GM10266 (cell line): ENCODE data around the gene NYNRIN.
A peak's percentile ranks its signal among the peaks of the same experiment; 100 is the strongest.

ENCODE experiments used
- DNase-seq: peaks from one replicate; pipeline ENCODE4 v3.0.0; 2012; ENCODE audit errors: extremely low spot score
- TF ChIP-seq, protein P1 (sequence below): IDR thresholded peaks from 2 replicates; pipeline ENCODE4 v1.5.1; 2012; ENCODE audit warnings: mild to moderate bottlenecking, low read depth; ENCODE audit not compliant: control insufficient read depth, insufficient read depth; ENCODE audit errors: missing control alignments

Gene NYNRIN

DNA sequence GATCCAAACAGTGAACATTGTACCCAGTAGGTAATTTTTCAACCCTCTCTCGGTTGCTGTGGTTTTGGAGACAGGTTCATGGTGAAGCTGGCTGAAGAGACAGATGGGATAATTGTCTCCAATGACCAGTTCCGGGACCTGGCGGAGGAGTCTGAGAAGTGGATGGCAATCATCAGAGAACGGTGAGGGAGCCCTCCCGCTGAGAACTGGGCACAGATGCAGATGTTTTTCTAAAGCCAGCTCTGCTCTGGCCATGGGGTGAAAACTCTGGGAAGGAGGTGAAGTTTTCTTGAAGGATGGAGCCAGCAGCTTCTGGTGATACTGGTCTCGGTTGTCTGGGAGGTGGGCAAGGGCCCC lies 37.2 kb downstream of the NYNRIN start:
- DNase-seq, result no peak
- TF ChIP-seq, protein P1, sequence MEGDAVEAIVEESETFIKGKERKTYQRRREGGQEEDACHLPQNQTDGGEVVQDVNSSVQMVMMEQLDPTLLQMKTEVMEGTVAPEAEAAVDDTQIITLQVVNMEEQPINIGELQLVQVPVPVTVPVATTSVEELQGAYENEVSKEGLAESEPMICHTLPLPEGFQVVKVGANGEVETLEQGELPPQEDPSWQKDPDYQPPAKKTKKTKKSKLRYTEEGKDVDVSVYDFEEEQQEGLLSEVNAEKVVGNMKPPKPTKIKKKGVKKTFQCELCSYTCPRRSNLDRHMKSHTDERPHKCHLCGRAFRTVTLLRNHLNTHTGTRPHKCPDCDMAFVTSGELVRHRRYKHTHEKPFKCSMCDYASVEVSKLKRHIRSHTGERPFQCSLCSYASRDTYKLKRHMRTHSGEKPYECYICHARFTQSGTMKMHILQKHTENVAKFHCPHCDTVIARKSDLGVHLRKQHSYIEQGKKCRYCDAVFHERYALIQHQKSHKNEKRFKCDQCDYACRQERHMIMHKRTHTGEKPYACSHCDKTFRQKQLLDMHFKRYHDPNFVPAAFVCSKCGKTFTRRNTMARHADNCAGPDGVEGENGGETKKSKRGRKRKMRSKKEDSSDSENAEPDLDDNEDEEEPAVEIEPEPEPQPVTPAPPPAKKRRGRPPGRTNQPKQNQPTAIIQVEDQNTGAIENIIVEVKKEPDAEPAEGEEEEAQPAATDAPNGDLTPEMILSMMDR, result no peak

DNA sequence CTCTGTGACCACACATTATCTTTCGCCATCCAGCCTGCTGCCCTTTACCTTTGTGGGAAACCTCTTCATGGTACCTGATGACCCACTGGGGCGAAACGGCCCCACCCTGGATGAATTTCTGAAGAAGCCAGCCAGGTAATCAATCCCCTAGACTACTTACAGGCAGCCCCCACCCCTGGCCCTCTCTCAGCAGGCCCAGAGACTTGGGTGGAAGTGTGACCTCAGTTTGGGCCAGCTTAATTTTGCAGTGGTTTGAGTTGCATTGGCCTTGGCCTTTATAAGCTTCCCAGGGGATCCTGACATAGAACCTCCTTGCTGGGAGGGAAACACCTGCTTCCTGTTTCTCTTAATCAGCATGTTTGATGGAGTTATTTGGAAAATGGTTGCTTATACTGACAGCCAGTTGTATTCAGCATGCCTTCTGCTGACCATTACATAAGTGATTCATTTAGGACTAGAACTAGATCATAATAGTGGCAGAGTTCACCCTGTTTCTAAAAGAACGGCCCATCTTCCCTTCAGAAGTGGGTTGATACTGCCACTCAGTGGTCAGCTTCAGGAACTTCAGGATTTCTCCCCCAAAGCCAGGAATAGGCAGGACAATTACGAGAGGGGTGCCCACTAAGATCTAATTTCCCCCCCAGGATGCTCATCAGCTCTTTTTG lies 37.7 kb downstream of the NYNRIN start:
- TF ChIP-seq, protein P1, result peak; percentile 68
- DNase-seq, result peak; percentile 69

DNA sequence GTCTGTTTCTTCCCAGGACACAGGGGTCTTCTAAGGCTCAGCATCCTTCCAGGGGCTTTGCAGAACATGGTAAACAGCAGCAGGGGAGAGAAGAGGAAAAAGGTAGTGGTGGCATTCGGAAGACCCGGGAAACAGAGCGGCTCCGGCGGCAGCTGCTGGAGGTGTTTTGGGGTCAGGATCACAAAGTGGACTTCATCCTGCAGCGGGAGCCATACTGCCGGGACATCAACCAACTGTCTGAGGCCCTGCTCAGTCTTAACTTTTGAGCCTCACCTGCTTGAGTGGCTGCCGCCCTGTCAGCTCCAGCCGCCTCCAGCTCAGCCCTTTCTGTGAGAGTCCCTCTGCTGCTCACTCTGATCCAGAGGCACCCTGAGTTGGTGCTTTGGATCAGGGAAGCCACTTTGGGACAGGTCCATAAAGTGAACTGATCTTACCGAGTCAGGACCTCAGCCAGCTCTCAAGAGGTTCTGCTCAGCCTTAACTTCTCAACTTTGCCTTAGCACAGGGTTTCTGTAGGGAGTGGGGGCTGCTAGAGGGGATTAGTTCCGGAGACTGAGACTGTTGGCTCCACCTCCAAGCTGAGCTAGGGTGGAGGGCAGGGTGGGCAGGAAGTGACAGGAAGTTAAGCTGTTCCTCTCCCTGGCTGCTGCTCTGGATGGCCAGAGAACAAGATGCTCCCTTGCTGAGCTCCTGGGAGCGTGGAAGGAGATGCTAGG lies 38.4 kb downstream of the NYNRIN start:
- DNase-seq, result no peak
- TF ChIP-seq, protein P1, result no peak

DNA sequence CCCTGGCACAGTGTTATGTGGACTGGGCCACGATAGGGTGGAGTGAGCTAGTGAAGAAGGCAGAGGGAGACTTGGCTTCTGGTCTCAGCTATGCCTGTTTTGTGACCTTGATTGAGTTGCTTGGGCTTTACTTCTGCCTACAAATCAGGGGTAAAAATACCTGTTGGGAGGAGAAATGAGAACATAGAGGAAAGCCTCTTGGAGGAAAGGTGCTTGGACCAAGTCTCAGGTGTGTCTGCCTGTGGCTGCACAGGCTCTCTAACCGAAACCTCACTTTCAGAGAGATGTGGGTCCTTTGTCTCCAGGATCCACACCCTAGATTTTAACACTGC lies 38.9 kb downstream of the NYNRIN start:
- TF ChIP-seq, protein P1, result no peak
- no peak for DNase-seq

DNA sequence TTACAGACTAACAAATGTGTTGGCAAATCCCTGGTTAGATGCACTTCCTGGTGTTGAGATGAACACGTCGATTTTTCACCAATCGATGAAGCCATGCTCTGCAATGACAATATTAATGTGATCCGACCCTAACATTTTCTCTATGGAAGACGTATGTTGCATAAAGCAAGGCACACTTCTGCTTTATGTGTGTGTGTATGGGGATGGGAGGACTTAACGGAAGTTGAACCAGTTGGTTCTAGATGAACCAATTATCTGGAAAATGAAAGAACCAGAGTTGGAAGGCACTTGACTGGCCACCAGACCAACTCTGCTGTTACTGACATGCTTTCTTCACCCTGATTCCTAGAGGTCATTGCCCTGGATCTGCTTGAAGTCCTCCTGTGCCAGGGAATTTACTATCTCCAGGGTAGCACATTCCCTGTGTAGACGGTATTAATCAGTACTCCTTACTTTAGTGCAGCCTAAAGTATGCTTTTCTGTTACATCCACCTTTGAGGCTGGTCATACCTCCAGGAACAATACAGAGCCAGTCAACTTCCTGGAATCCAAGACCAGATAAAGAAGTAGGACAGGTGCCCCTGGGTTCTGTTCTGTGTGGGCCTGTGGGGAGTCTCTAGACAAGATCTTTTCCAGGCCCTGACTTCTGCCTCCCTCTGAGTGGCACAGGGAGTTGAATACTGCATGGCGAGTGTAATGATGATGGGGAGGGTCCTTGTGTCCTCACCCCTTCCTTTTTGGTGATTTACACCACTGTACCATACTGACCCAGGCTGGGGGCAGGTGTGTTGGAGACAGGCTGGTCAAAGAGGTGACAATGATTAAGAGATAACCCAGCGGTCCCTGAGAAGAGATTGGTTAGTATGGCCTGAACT lies 39.7 kb downstream of the NYNRIN start:
- no peak for DNase-seq

DNA sequence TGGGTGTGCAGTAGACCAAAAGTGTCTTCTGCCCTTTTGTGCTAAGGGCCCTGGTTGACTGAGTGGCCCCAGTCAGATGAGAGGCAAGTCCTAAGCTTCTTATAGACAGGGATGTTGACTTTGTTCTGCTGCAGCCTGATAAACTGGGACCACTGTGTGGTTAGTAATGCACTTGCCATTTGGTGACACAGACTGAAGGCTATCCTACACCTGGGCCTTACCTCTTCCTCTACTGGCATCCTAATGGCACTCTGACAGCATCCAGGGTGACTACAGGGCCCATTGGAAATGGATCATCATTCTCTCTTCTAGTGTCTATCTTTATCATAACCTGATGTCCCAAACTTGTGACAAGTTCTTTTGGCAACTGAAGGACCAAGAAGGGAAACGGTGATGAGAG lies 40.5 kb downstream of the NYNRIN start:
- TF ChIP-seq, protein P1, result no peak
- no peak for DNase-seq

More for the DNA sequence above, 39.7 kb downstream of the NYNRIN start:
- TF ChIP-seq, protein P1, result no peak
